Gastroesophageal sphincter (tissue), 4 donors: ENCODE results near the gene TRO. TPM values are rescaled to one million over a fixed set of nuclear protein-coding genes. Genes with fewer than 3 reads are reported as not detected.

ENCODE experiments used
- ATAC-seq: fragments of 150-250 bp; one replicate; pipeline ENCODE4 v1.9.1; 2016; ENCODE audit warnings: mild to moderate bottlenecking, moderate library complexity
- H3K27ac ChIP-seq, 4 donors: fragments of 200-600 bp; sonication (generic) in 3 of 4; 1 replicate in 3 of 4; 2 replicates in 1 of 4; pipeline ENCODE4 v1.5.1; 2016 to 2019
- H3K27me3 ChIP-seq: fragments of 200-600 bp; sonication (generic); one replicate; pipeline ENCODE4 v1.5.1; 2019
- H3K36me3 ChIP-seq, 2 donors: fragments of 200-600 bp; sonication (generic); one replicate each; pipeline ENCODE4 v1.5.1; 2019; ENCODE audit warnings: control low read depth in 1 of 2
- H3K4me1 ChIP-seq, 3 donors: fragments of 200-600 bp; sonication (generic); 1 replicate in 2 of 3; 2 replicates in 1 of 3; pipeline ENCODE4 v1.5.1; 2016 to 2019; ENCODE audit warnings: control low read depth in 2 of 3
- H3K4me3 ChIP-seq, 2 donors: fragments of 200-600 bp; sonication (generic); one replicate each; pipeline ENCODE4 v1.5.1; 2019; ENCODE audit warnings: mild to moderate bottlenecking in 1 of 2, moderate library complexity in 1 of 2
- H3K9me3 ChIP-seq, 3 donors: fragments of 200-600 bp; sonication (generic); one replicate each; pipeline ENCODE4 v1.5.1; 2017 to 2019; ENCODE audit warnings: control low read depth in 2 of 3
- EP300 ChIP-seq: sonication (generic); formaldehyde crosslinking; IDR thresholded peaks from one replicate; pipeline ENCODE4 v1.6.1; 2017; ENCODE audit warnings: antibody characterized with exemption, mild to moderate bottlenecking
- POLR2A ChIP-seq, 2 donors: fragments of 450-650 bp; IDR thresholded peaks; one replicate each; pipeline ENCODE4 v1.6.1; 2017; ENCODE audit warnings: antibody characterized with exemption in 2 of 2, mild to moderate bottlenecking in 2 of 2, moderate library complexity in 1 of 2
- POLR2AphosphoS5 ChIP-seq: sonication (generic); formaldehyde crosslinking; IDR thresholded peaks from one replicate; pipeline ENCODE4 v1.6.1; 2017; ENCODE audit warnings: antibody characterized with exemption
- WGBS, 2 donors: methylation state at CpG; one replicate each; pipeline ENCODE4 v1.1.5; 2018; ENCODE audit warnings: low coverage in 1 of 2; 5-methylcytosine and 5-hydroxymethylcytosine counted together
- total RNA-seq, 4 donors: library from RNA; depleted of rRNA; stranded (reverse); fragments of >200 nt; gene quantifications; one replicate each; pipeline ENCODE4 v1.1.0, GENCODE V29; 2016
- TF ChIP-seq, protein P1 (sequence below), 4 experiments: fragments of 200-600 bp in 2 of 4; fragments of 450-650 bp in 2 of 4; sonication (generic) in 1 of 4; IDR thresholded peaks; one replicate each; pipeline ENCODE4 v1.5.1; 2017 to 2019; ENCODE audit warnings: antibody characterized with exemption in 4 of 4, mild to moderate bottlenecking in 2 of 4, moderate library complexity in 2 of 4

TRO gene
- total RNA-seq, 4 donors from 2014 or later: 3.4 to 9.7 (median 6.6) TPM

DNA sequence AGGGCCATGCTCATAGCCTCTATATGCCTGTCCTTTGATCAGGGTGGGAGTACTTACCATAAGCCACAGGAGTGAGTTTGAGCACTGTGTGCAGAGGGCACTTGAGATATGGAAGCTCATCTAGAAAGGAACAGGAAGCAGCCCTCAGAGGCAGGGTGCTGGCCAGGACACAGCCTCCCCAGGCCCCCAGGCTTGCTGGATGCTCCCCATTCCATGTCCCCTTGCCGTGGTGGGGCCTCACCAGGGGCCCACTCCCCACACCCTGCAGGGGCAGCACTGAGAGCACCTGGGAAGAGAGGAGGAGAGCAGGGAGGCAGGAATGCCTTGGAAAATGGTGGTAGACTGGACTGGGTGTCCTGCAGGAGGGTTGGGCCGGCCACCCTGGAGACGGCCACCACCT, 14.3 kb downstream of the TRO start:
- Histone ChIP-seq H3K4me1 (no peaks in the 10 kb centered on the region), H3K27me3 (no peaks in the 10 kb centered on the region), H3K36me3 (peaks cover 0 to 14% of the 10 kb centered on the region in 2 donors), H3K9me3 (no peaks in the 10 kb centered on the region), H3K4me3 (no peak overlapping the region), H3K27ac (no peak overlapping the region)
- ATAC-seq: no peak
- TF ChIP-seq, protein P1, sequence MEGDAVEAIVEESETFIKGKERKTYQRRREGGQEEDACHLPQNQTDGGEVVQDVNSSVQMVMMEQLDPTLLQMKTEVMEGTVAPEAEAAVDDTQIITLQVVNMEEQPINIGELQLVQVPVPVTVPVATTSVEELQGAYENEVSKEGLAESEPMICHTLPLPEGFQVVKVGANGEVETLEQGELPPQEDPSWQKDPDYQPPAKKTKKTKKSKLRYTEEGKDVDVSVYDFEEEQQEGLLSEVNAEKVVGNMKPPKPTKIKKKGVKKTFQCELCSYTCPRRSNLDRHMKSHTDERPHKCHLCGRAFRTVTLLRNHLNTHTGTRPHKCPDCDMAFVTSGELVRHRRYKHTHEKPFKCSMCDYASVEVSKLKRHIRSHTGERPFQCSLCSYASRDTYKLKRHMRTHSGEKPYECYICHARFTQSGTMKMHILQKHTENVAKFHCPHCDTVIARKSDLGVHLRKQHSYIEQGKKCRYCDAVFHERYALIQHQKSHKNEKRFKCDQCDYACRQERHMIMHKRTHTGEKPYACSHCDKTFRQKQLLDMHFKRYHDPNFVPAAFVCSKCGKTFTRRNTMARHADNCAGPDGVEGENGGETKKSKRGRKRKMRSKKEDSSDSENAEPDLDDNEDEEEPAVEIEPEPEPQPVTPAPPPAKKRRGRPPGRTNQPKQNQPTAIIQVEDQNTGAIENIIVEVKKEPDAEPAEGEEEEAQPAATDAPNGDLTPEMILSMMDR (IDR thresholded peaks at IDR 0.05): no peak
- TF ChIP-seq POLR2AphosphoS5: no peak
- 100% methylated on average over 1 of the region's 3 CpGs; no CpG with 5 or more reads in 1 of the 2 donors for WGBS, 2 donors

DNA sequence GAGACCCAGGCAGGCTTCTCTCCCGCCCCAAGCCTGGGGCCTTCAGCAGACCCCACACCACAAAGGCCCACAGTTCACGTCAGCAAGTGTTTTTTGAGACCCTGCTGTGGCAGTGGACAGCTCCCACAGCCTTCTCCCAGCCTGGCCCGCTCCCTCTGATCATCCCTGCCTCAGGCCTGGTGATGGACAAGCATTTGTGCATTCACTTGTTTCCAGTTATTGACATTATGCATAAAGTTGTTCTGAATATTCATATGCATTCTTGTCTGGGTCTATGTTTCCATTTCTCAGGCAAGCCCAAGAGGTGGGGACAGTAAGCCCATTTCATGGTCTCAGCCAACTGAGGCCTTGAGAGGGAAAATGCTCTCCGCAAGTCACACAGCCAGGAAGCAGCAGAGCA, 14.7 kb downstream of the TRO start:
- no peak for TF ChIP-seq POLR2AphosphoS5
- Histone ChIP-seq H3K4me3 (no peak overlapping the region), H3K9me3 (no peaks in the 10 kb centered on the region), H3K27ac (no peak overlapping the region), H3K27me3 (no peaks in the 10 kb centered on the region), H3K4me1 (no peaks in the 10 kb centered on the region), H3K36me3 (peaks cover 0 to 10% of the 10 kb centered on the region in 2 donors)
- 81 to 100% methylated on average over 1 to 4 of the region's 4 CpGs for WGBS, 2 donors
- ATAC-seq: no peak

DNA sequence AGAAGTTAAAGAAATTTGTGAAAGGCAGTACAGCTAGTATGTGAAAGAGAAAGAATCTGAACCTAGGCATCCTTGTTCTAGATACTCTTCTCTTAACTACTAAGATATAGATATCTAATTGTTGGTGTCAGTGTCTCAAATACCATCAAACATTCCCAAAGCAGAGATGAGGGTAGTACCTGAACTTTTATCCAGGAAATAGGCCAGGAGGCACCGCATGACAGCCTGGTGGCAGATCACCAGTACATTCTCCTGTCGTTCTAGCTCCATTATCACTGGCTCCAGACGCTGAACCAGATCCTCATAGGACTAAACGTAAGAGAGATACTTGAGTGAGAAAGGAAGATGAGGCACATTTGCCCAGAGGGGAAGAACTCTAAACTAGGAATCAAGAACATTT, 16.8 kb downstream of the TRO start:
- no peak for ATAC-seq
- H3K4me1 ChIP-seq: no peaks in the 10 kb centered on the region
- WGBS, 2 donors: 67% methylated on average over 3 of the region's 4 CpGs; no CpG with 5 or more reads in 1 of the 2 donors
- no peaks in the 10 kb centered on the region for H3K9me3 ChIP-seq
- TF ChIP-seq, protein P1 (IDR thresholded peaks at IDR 0.05): no peak
- TF ChIP-seq EP300 (no peak), POLR2AphosphoS5 (no peak), POLR2A (IDR thresholded peaks at IDR 0.05) (no peak)
- no peaks in the 10 kb centered on the region for H3K27me3 ChIP-seq
- H3K4me3 ChIP-seq: no peak overlapping the region
- no peak overlapping the region for H3K27ac ChIP-seq
- no peaks in the 10 kb centered on the region for H3K36me3 ChIP-seq

DNA sequence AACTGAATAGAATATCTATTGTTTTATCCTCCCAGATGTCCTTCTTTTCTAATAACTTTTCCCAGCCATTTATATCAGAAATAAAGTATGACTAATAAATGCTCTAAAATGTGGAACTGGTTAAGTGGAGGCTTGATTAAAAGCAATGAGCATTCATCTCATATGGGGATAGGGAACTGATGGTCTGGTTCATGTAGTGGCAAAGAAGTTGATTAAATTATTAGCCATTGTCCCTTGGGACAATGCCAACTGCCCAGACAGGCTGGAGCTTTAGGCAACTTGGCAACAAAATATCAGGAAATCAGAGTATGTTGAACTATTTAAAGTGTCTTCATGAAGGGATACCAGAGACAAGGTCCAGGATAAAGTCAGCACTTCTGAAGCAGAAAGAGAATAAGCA, 24.2 kb downstream of the TRO start:
- TF ChIP-seq POLR2AphosphoS5 (no peak), EP300 (no peak), POLR2A (IDR thresholded peaks at IDR 0.05) (no peak)
- TF ChIP-seq, protein P1 (IDR thresholded peaks at IDR 0.05): no peak
- no peaks in the 10 kb centered on the region for H3K9me3 ChIP-seq
- no peak overlapping the region for H3K27ac ChIP-seq
- H3K36me3 ChIP-seq: no peaks in the 10 kb centered on the region
- no peak overlapping the region for H3K4me3 ChIP-seq
- no peaks in the 10 kb centered on the region for H3K27me3 ChIP-seq
- no peaks in the 10 kb centered on the region for H3K4me1 ChIP-seq
- ATAC-seq: no peak

DNA sequence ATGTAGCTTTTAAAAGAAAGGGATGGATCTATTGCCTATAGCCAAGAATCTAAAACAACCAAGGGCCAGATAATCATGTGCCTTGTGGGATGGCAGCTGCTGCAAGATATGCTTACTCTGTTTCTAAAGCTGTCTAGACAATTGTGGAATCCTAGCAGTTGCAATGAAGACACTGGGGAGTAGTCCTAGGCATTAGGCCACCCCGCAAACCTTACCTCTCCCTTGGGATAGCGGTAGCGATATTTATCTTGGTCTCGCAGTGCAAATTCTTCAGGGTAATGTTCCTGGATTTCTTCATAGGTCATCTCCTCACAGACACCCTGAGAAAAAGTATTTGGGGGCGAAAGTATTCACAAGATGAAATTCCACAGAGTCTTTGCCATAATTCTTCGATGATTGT, 24.6 kb downstream of the TRO start:
- Histone ChIP-seq H3K9me3 (no peaks in the 10 kb centered on the region), H3K36me3 (no peaks in the 10 kb centered on the region), H3K27me3 (no peaks in the 10 kb centered on the region), H3K4me3 (no peak overlapping the region), H3K27ac (no peak overlapping the region), H3K4me1 (no peaks in the 10 kb centered on the region)
- WGBS, 2 donors: 79 to 88% methylated on average over 5 to 6 of the region's 6 CpGs
- no peak for TF ChIP-seq POLR2A (IDR thresholded peaks at IDR 0.05)
- TF ChIP-seq, protein P1 (IDR thresholded peaks at IDR 0.05): no peak
- TF ChIP-seq POLR2AphosphoS5: no peak
- TF ChIP-seq EP300: no peak
- no peak for ATAC-seq
